SK-N-DZ (cell line): ENCODE data around the gene CBX7.

Experiments
- DNase-seq: peaks from one replicate; pipeline ENCODE4 v3.0.0-alpha.2; 2015; ENCODE audit warnings: low spot score

The CBX7 gene

DNA sequence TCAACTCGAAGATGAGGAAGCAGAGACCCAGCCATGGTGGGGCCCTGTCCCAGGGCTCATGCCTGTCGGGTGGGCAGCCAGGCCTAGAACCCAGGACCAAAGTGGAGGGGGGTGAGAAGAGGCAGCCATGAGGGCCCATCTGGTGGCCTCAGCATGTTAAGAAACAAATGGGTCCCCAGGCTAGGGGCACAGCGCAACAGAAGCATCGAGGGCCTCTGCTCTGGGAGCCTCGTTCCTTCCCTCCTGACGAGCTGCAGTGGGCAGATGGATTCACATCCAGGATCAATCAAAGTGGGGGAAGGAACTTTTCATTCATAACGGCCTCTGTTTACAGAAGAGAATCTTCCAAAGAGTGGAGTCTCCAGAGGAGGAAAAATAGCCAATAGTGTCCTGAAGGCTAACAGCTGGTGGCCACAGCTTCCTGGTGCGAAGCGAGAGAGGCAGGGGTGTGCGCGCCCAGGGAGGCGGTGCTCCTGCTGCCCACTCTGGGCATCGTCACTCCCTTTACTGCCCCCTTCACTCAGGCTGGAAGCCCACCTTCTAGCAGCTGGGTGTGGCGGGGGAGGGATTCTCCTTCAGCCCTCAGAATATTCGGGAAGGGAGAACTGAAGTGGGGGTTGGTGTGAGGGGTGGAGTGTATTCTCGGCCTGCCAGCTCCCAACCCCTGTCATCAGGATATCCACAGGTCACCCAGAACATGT lies 4.3 kb downstream of the CBX7 start:
- DNase-seq, result no peak

DNA sequence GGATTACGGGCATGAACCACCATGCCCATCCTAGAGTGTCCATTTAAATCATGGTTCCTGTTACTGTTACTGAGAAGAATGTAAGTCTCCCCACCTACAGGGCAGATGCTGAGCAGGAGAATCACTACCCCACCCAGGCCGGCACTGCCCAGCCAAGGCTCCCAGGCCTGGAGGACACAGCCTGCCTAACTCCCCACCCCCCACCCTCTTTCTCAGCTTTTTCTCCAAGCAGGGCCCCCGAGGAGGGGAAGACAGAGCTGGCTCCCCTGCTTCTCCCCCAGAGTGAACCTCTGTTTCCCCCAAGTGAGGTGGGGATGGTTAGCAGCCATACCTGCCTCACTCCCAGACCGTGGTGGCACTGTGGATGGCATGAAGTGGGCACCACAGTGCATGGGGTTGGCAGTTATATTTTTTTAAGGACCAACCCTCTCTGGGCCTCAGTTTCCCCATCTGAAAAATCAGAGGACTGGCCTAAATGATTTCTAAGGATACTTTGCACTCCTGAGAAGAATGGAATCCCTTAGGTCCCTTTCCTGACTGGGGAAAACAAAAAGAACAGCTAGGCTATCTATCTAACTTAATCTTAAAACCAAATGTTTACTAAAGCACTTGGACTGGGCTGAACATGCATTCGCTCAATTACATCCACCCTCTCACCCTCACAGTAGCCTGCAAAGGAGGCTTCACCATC lies 5.0 kb downstream of the CBX7 start:
- no peak for DNase-seq

DNA sequence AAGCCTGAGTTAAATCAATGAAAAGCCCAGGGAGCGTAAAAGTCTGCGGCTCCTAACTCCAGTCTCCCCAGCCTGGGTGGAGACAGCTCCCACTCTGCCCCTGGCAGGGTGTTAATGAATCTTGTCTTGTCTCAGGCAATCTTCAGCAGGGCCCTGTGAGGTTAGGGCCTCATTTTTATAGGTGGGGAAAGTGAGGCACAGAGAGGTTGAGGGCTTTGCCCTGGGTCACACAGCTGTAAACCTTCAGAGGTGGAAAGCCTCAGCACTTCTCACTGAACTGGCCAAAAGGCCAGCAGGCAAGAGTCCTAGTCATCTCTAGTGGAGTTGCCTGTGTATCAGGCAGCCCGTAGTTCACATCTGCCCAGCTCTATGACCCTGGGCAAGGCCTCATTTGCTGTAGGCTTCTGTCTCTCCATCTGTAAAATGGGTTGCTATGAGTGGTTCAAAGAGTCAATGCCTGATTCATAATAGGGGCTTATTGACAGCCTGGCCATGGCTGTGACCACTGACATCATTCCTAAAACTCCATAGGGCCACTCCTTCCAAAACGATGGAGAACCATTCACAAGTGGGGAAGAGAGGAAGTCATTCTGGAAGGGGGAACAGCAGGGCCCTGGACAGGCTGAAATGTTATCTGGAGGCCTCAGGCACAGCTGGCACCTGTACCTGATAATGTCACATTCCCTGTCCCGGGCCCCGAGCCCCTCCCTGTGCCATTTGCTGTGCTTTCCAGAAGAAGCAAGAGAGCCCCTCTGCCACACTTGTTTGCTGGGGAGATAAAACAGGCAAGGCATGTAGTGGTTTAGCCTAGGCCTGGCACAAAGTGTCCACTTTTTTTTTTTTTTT lies 6.0 kb downstream of the CBX7 start:
- no peak for DNase-seq

DNA sequence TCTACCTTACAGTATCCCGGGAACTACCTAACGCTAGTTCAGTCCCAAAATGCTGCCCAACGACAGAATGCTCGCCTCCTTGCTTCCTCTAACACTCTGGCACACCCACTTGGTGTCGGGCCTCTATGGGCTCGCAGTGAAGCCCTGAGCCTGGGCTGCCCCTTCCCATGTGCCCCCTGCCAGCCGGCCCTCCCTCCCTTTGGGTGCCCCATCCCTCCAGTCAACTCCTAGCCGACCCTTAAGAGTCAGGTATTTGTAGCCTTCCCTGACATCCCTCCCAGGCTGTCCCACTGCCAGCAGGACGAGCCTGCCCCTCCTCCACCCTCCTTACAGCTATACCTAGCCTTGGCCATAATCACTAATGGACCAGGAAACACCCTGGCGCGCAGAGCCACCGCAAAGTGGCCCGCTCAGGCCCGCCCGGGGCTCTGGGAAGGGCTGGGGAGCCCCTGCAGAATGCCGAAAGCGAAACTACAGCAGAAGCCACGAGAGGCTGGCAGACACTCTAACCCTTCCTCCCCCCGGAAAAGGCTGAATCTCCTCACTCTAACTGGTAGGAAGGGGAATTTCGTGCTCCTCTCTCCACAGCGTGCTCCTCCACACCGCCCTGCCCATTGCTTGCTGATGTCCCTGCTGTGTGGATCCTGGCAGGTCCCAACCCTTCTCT lies 8.2 kb downstream of the CBX7 start:
- DNase-seq, result no peak

DNA sequence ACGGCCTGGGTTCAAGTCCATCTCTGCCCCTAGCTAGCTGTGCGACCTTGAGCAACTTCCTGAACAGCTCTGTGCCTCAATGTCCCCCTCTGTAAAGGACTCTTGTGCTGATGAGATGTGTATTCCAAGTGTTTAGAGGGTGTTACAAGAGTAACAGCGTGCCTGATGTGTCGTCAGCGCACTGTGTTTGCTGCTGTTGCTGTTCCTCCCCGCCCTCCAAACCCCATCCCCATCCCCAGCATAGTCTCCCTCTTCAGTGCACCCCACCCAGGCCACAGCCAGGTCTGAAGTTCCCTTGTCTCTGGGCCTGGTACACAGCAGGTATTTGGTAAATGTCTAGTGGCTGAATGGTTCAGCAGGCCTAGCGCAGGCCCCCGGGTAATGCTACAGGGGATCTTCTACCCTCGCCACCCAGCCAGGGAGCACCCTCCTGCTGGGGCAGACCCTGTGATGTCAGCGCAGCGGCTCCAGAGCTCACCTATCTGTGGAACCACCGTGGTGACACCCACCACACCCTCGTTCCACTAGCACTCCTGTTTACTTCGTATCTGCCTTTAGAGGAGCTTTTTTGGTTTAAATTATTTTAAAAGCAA lies 10.3 kb downstream of the CBX7 start:
- no peak for DNase-seq

DNA sequence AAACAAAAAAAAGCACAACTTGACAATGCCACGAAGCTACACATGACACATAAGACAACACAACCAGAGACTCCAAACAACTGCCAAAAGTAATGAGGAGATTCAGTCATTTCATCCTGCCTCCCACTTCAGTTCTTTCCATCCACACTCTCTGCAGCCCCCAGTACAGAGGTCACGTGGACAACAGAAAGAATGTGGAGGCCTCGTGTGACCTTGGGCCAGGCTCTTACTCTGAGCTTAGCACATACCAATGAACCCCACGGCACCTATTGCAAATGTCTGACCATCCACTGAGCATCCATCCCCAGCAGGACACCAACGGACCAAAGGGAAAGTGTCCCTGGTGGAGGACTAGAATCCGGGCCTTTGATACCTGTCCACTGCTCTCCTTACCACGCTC lies 12.5 kb downstream of the CBX7 start:
- no peak for DNase-seq

DNA sequence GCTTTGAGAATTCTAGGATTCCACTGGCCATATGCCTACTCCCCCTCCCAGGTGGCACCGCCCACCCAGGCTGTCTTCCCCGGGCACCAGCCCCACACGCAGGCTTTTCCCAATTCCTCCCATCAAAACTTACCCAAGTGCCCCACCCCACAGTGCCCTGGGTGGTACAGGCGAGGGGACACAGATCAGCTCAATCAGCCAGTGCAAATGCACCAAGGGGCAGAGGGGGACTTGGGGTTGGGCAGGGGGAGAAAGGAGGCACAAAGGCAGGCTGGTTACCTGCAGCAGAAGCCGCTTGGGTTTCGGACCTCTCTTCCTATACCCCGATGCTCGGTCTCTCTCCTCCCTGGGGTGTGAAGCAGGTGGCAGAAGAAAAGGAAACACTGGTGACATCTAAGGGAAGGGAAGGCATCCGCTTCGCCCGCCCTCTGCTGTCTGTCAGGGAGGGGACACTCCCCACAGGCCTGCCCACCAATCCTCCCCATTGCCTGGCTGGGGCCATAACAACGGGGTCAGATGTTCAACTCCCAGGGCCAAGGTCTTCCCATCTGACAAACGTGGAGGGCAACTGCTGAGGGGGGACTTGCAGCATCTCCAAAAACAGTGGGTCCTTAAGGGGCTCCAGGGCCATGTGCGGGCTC lies 14.0 kb downstream of the CBX7 start:
- DNase-seq, result no peak

DNA sequence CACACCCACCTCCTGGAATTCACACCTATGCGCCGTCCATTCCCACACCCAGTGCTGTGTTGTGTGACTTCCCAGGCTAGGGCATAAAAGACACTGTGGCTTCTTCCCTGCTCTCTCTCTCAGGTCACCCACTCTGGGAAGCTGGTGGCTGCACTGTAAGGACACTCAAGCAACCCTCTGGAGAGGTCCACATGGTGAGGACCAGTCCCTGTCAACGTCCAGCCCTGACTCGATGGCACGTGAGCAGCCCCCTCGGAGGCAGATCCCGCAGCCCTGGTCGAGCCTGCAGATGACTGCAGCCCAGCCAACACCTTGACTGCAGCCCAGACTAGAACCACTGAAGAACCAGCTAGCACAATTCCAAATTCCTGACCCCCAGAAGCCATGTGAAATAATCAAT lies 16.2 kb downstream of the CBX7 start:
- DNase-seq, result no peak

DNA sequence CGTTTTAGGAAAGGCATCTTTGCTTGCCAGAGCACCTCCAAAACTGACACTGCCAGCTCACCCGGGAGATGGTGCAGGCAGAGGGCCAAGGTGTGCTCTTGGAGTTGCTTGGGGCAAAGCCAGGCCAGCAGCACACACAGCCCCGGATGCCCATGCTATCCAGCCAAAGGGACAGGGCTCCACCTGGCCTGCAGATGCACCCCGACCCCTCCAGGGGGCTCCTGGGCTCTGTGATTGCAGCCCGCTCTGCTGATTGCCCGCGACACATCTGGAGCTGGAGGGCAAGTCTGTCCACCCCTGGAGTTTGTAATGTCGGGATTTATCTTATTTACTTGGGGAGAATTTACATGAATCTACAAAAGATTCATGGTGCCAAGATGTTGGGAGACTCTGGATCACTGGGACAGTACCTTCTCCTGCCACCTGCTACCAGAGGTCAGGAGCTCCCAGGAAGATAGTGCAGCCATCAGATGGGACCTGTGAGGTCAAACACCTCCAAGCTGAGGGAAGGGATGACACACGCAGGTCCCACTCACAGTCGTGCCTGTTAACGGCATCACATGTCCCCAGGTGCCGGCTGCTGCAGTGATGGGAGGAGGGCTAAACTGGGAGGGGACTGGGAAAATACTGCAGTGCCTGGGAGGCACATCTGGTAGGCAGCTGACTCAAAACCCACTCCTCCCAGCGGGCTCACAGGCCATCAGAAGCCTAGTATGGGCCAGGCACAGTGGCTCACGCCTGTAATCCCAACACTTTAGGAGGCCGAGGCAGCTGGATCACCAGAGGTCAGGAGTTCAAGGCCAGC lies 17.2 kb downstream of the CBX7 start:
- DNase-seq, result peak; percentile 55

DNA sequence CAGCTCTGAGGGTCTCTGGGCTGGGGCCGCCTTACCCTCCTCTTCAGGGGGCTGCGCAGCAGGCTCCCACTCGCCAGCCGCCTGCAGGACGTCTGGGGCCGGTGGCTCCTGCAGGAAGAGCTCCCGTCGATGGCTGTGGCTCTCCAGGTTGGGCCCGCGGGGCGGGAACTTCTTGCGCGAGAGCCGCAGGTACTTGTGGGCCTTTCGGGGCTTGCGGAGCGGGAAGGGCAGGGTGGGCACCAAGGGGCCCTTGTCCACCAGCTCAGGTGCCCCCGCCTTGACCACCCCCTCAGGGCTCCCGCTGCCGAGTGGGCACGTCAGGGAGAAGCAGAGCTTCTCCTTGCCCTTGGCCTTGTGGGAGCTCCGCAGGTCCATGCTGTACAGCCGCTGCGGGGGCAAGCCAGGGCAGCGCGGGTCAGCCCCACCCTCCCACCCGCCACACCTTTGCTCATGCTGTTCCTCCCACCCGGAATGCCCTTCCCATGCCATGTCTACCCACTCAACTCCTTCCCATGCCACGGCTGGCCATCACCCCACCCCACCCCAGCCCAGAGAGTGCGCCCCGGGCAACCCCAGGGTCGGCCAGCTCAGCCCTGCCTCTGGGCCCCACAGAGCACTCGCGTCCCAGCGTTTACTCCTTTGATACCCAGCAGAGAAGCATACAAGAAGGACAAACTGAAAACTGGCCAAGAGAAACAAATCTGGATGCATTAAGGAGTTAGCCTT lies 18.0 kb downstream of the CBX7 start:
- DNase-seq, result no peak

DNA sequence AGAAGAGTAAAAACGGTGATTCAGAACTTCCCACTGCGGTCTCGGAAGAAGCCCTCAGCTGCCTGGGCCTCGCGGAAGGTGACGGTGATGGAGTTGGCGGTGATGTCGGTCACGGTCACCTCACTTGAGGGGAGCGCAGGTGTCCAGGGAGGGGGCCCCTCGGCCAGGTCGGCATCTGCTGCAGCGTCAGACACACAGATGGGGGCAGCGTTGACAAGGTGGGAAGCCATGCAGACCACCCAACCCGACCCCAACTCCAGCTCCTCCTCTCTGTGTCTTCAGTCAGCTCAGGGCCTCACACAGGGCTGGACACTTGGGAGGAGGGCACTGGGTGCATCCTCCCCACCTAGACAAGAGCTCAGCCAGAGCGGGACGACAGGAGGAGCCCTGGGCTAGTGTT lies 18.6 kb downstream of the CBX7 start:
- DNase-seq, result no peak

DNA sequence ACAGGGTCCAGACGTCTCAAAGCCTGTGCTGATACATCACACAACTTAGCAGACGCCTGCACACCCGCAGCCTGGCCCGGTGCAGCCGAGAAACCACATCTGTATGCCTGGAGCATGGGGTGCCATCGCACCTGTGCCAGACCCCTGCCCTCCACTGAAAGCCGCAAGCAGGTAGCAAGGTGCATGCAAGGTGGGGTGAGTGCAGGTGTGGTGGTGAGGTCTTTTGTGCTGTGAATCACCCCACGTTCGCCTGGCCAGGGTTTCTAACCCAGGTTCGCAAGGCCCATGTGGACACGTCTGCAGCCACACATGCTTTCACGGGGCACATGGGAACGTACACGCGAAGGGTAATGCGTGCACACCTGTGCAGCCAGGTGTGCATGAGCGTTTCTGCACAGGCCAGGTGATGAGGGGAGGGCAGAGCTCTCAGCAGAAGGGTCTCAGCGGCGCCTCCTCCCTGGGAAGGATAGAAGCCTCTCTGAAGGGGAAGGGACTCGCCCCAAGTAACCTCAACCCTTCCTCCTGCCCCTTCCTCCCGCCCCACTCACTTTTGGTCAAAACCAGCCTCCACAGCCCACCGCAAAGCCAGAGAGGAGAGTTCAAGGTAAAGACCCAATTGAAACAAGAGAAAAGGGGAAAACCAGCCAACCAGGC lies 19.5 kb downstream of the CBX7 start:
- DNase-seq, result no peak

DNA sequence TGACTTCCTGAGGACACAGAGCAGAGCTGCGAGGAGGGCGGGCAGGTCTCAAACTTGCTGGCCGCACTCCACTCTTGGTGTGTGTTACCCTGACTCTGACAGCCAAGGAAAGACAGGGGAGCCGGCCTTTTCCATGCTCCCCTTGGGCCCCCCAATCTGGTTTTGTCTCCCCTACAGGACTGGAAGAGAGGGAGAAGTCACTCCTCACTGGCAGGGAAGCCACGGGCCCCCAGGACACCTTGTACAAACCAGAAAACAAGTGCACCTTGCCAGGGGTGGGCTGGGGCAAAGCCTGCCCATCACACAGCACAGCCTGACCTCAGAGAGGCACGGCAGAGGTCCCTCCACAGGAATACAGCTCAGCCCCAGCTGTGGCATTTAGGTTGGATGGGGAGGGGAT lies 20.2 kb downstream of the CBX7 start:
- DNase-seq, result no peak

DNA sequence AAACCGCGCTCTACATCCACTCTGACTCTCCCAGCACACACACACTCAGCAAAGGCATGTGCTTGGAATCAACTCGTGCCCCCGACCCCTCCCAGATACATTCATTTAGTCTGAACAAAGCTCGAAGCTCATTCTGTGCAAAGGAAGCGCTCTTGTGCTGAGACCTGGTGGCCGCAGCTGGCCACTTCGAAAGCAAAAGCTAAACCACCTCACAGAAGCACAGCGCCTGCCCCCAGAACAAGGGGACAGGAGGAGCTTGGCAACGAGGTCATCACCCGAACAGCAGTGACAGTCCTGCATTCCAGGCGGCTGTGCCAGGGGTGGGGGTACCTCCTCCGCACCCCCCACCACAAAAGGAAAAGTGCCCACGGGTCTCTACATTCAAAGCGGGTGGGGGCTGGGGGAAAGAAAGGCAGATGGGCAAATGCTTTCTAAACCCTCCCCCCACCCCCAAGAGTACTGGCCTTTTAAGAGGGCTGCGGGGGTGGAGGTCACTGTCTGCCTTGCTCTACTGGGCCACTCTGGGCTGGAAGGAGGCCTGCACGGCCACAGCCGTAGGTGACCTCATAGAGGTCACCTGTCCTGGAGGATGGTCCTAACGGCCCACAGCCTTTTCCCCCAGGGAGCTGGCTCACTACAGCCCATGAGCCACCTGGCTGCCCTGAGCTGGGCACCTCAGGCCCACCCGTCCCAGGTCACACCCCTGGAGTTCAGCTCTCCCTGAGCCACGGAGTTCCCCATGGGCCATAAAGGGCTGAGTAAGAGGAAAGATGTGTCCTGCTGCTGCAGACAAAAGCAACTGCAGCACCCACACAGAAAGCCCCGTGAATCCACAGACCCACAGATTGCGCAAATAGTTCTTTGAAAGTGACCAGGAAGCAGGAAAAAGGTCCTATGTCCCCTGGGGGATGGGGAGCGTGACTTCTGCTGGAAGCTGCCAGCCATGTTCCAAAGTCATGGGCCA lies 21.3 kb downstream of the CBX7 start:
- no peak for DNase-seq

DNA sequence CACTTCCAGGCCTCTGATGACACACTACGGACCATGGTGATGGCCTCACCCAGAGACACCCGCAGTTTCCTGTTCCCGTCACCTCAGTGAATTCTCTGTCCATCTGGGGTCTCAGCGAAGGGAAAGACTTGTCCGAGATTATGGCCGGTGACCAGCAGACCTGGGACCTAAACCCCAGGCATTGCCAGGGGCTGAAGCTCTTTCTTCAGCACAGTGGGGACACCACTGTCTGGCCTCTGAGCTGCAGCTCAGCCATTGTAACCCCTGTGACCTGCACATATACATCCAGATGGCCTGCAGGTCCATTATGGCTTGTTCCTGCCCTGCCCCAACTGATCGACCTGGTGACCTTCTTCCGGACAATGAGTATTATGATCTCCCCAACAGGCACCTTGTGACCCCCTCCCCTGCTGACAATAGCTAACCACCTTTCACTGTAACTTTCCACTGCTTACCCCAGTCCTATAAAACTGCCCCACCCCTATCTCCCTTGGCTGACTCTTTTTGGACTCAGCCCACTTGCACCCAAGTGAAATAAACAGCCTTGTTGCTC lies 22.3 kb downstream of the CBX7 start:
- DNase-seq, result no peak

DNA sequence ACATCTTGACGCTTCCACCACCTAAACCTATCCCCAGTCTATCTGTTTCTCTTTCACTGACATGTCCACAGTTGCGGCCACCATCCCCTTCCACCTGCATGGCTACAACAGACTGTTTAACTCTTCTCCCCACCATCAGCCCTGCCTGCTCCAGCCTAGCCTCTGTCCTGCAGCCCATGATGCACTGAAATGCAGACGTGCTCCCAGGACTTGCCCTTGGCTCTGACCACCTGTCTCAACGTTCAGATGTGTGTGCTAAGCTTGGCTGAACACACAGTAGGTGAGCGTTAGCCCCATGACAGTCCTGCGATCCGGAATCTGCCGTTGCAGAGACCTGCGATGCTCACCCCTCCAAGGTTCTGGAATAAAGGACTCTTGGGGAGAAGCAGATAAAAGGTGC lies 22.7 kb downstream of the CBX7 start:
- DNase-seq, result no peak

DNA sequence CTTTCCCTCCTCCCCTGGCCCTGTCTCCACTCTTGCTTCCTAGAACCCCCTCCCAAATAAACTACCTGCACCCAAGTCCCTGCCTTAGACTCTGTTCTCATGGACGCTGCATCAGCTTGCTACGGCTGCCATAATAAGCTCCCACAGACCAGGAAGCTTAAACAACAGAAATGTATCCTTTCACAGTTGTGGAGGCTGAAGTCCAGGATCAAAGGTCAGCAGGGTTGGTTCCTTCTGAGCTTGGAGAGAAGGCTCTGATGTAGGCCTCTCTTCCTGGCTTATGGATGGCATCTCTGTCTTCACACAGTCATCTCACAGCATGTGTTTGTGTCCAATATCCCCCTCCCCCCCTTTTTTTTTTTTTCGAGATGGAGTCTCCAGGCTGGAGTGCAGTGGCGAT lies 23.4 kb downstream of the CBX7 start:
- DNase-seq, result no peak

DNA sequence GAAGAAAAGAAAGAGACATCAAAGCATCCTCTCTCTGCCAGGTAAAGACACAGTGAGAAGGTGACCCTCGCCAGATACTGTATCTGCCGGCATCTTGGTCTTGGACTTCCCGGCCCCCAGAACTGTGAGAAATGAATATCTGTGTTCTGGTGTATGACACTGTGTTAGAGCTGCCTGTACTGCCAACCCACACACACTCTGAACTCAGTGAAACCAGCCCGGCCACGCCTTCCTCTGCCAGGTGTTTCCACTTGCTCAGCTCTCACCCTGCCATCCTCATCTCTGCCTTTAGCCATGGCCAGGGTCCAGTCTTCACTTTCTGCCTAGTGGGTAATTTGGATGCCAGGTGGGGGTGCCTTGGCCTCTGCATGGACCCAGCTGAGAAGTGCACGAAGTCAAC lies 24.0 kb downstream of the CBX7 start:
- DNase-seq, result no peak
